ENCODE measurements around the gene NDUFS5. TPM values are rescaled to one million over a fixed set of nuclear protein-coding genes. Genes with fewer than 3 reads are reported as not detected.
"Not testable (repeated sequence)": the region's sequence is repeated elsewhere in the genome, so short reads cannot be mapped to it uniquely, and the experiment has no call there.

The NDUFS5 gene
- total RNA-seq, 1 experiment from 2014 or later = 284 TPM

DNA sequence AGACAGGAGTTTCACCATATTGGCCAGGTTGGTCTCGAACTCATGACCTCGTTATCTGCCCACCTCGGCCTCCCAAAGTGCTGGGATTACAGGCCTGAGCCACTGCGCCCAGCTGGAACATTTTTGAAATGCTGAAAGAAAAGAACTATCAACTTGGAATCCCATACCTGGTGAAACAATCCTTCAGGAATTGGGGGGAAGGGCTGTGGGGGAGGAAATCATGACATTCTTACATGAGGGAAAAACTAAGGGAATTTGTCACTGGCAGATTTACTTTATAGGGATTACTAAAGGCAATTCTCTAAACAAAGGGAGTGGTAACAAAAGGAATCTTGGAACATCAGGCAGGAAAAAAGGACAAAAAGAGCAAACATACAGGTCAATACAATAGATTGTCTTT lies 25.8 kb downstream of the NDUFS5 start:
- Histone ChIP-seq H3K9me3 (ENCODE audit: low read depth, low read length, poor library complexity, severe bottlenecking) (no peaks in the 10 kb centered on the region), H3K27ac (ENCODE audit: low read depth, low read length, poor library complexity, severe bottlenecking) (no peak overlapping the region), H3K36me3 (ENCODE audit: insufficient read depth, low read length, poor library complexity, severe bottlenecking) (no peaks in the 10 kb centered on the region), H3K27me3 (replicated peaks; ENCODE audit: insufficient read depth, low read depth, low read length, poor library complexity) (no peaks in the 10 kb centered on the region), H3K4me1 (ENCODE audit: insufficient read depth, low read length, poor library complexity, severe bottlenecking) (no peaks in the 10 kb centered on the region), H3K4me3 (ENCODE audit: low read depth, low read length, poor library complexity, severe bottlenecking) (no peak overlapping the region)
- no peak for DNase-seq (ENCODE audit: low spot score)
- intact Hi-C loops (cut with micrococcal nuclease; ENCODE audit: unreplicated experiment) = no loop called here
- POLR2A ChIA-PET (ENCODE audit: low non-redundant PET) = no interaction called here
- TF ChIP-seq, protein P1, sequence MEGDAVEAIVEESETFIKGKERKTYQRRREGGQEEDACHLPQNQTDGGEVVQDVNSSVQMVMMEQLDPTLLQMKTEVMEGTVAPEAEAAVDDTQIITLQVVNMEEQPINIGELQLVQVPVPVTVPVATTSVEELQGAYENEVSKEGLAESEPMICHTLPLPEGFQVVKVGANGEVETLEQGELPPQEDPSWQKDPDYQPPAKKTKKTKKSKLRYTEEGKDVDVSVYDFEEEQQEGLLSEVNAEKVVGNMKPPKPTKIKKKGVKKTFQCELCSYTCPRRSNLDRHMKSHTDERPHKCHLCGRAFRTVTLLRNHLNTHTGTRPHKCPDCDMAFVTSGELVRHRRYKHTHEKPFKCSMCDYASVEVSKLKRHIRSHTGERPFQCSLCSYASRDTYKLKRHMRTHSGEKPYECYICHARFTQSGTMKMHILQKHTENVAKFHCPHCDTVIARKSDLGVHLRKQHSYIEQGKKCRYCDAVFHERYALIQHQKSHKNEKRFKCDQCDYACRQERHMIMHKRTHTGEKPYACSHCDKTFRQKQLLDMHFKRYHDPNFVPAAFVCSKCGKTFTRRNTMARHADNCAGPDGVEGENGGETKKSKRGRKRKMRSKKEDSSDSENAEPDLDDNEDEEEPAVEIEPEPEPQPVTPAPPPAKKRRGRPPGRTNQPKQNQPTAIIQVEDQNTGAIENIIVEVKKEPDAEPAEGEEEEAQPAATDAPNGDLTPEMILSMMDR (conservative IDR thresholded peaks at IDR 0.05; ENCODE audit: low read depth, low read length) = no peak
- TF ChIP-seq EZH2 (IDR thresholded peaks at IDR 0.05; ENCODE audit: borderline replicate concordance, low read depth, low read length, poor library complexity, severe bottlenecking) = no peak
- BruUV-seq (replicated peaks) = no TSS peak
- CTCF ChIA-PET = no interaction called here

DNA sequence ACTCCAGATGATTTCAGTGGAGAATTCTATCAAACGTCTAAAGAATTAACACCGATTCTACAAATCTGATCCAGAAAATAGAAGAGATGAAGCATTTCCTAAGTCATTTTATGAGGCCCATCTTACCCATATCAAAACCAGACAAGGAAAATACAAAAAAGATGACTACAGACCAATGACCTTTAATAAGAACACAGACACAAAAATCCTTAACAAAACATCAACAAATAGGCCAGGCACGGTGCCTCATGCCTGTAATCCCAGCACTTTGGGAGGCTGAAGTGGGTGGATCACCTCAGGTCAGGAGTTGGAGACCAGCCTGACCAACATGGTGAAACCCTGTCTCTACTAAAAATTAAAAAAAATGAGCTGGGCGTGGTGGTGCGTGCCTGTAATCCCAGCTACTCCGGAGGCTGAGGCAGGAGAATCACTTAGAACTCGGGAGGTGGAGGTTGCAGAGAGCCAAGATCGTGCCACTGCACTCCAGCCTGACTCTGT lies 29.1 kb downstream of the NDUFS5 start:
- H3K4me3 ChIP-seq (ENCODE audit: low read depth, low read length, poor library complexity, severe bottlenecking); H3K27ac ChIP-seq (ENCODE audit: low read depth, low read length, poor library complexity, severe bottlenecking); H3K4me1 ChIP-seq (ENCODE audit: insufficient read depth, low read length, poor library complexity, severe bottlenecking); POLR2A ChIA-PET (ENCODE audit: low non-redundant PET); BruUV-seq (replicated peaks); H3K9me3 ChIP-seq (ENCODE audit: low read depth, low read length, poor library complexity, severe bottlenecking); H3K27me3 ChIP-seq (replicated peaks; ENCODE audit: insufficient read depth, low read depth, low read length, poor library complexity); H3K36me3 ChIP-seq (ENCODE audit: insufficient read depth, low read length, poor library complexity, severe bottlenecking); DNase-seq (ENCODE audit: low spot score); CTCF ChIA-PET; intact Hi-C loops (cut with micrococcal nuclease; ENCODE audit: unreplicated experiment): not testable (repeated sequence)

DNA sequence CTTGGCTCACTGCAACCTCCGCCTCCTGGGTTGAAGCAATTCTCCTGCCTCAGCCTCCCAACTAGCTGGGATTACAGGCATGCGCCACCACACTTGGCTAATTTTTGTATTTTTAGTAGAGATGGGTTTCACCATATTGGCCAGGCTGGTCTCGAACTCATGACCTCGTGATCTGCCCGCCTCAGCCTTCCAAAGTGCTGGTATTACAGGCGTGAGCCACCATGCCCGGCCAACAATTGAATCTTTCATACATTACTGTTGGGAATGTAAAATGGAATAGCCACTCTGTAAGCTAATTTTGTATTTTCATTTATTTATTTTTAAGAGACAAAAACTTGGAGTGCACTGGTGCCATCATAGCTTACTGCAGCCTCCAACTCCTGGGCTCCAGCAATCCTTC lies 35.4 kb downstream of the NDUFS5 start:
- H3K27me3 ChIP-seq (replicated peaks; ENCODE audit: insufficient read depth, low read depth, low read length, poor library complexity); H3K4me3 ChIP-seq (ENCODE audit: low read depth, low read length, poor library complexity, severe bottlenecking); H3K9me3 ChIP-seq (ENCODE audit: low read depth, low read length, poor library complexity, severe bottlenecking); DNase-seq (ENCODE audit: low spot score); H3K36me3 ChIP-seq (ENCODE audit: insufficient read depth, low read length, poor library complexity, severe bottlenecking); POLR2A ChIA-PET (ENCODE audit: low non-redundant PET); H3K4me1 ChIP-seq (ENCODE audit: insufficient read depth, low read length, poor library complexity, severe bottlenecking); intact Hi-C loops (cut with micrococcal nuclease; ENCODE audit: unreplicated experiment); H3K27ac ChIP-seq (ENCODE audit: low read depth, low read length, poor library complexity, severe bottlenecking); CTCF ChIA-PET; BruUV-seq (replicated peaks): not testable (repeated sequence)

DNA sequence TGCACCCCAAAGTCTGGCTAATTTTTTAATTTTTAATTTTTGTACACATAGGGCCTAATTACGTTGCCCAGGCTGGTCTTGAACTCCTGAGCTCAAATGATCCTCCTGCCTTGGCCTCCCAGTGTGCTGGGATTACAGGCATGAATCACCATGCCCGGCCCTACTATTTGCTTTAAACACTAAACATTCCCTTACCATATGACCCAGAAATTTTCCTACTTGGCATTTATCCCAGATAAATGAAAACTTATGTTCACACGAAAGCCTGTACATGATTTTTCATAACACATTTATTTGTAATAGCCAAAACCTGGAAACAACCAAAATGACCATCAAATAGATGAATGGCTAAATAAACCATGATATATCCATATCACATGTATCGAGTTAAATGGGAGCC lies 35.8 kb downstream of the NDUFS5 start:
- Histone ChIP-seq H3K27ac (ENCODE audit: low read depth, low read length, poor library complexity, severe bottlenecking) (no peak overlapping the region), H3K4me1 (ENCODE audit: insufficient read depth, low read length, poor library complexity, severe bottlenecking) (no peaks in the 10 kb centered on the region), H3K4me3 (ENCODE audit: low read depth, low read length, poor library complexity, severe bottlenecking) (no peak overlapping the region), H3K27me3 (replicated peaks; ENCODE audit: insufficient read depth, low read depth, low read length, poor library complexity) (no peaks in the 10 kb centered on the region), H3K9me3 (ENCODE audit: low read depth, low read length, poor library complexity, severe bottlenecking) (no peaks in the 10 kb centered on the region), H3K36me3 (ENCODE audit: insufficient read depth, low read length, poor library complexity, severe bottlenecking) (no peaks in the 10 kb centered on the region)
- POLR2A ChIA-PET (ENCODE audit: low non-redundant PET) = interaction anchor here (0.5 kb wide), 1 partner anchor 134 kb away, joined by 12 read pairs; no protein-coding TSS in a partner anchor
- BruUV-seq (replicated peaks) = no TSS peak
- CTCF ChIA-PET = no interaction called here
- TF ChIP-seq, protein P1 (conservative IDR thresholded peaks at IDR 0.05; ENCODE audit: low read depth, low read length) = no peak
- no peak for TF ChIP-seq EZH2 (IDR thresholded peaks at IDR 0.05; ENCODE audit: borderline replicate concordance, low read depth, low read length, poor library complexity, severe bottlenecking)
- intact Hi-C loops (cut with micrococcal nuclease; ENCODE audit: unreplicated experiment) = no loop called here
- DNase-seq (ENCODE audit: low spot score) = no peak
